ENCODE measurements around the gene TRAPPC6A. TPM values are rescaled to one million over a fixed set of nuclear protein-coding genes. Genes with fewer than 3 reads are reported as not detected.

TRAPPC6A gene
- total and polyA plus RNA-seq, 9 of the 15 experiments (the other 6 are each of a cell fraction or from before 2014, with no cell fraction given), result 0.82 to 23.6 (median 11.6) TPM

GRCh38 chr19:45178262-45179071 is 430 bp upstream of the TRAPPC6A start, which contains the start of gene BLOC1S3 (continued):
- TF ChIP-seq TOE1 (IDR thresholded peaks at IDR 0.05; ENCODE audit: borderline replicate concordance) (peak; percentile 98), TOE1 (CRISPR knock-in tag; IDR thresholded peaks at IDR 0.05; ENCODE audit: borderline replicate concordance, low read depth) (no peak), ZNF212 (CRISPR knock-in tag; IDR thresholded peaks at IDR 0.05) (no peak), KDM4B (IDR thresholded peaks at IDR 0.05; ENCODE audit: borderline replicate concordance in 2 of 2, low read depth in 1 of 2) (no peak), ZNF124 (CRISPR knock-in tag; IDR thresholded peaks at IDR 0.05) (no peak), SOX6 (IDR thresholded peaks at IDR 0.05) (peak; percentile 48; the same call in 1 of the 2 replicates), SUPT5H (IDR thresholded peaks at IDR 0.05) (peak; percentile 72), KLF1 (tag; IDR thresholded peaks at IDR 0.05) (no peak), FOXO4 (CRISPR knock-in tag; IDR thresholded peaks at IDR 0.05) (no peak), ZNF695 (CRISPR knock-in tag; IDR thresholded peaks at IDR 0.05) (no peak), ILF3 (IDR thresholded peaks at IDR 0.05; ENCODE audit: borderline replicate concordance) (no peak), ID3 (CRISPR knock-in tag; IDR thresholded peaks at IDR 0.05) (no peak), ID3 (tag; IDR thresholded peaks at IDR 0.05) (no peak; the same call in 1 of the 2 replicates), CBFB (CRISPR knock-in tag; IDR thresholded peaks at IDR 0.05) (no peak), ETV5 (CRISPR knock-in tag; IDR thresholded peaks at IDR 0.05; ENCODE audit: low read depth) (0 out of 2 replicates have a peak, but pooled peaks have one; percentile 15), CHD1 (IDR thresholded peaks at IDR 0.05; ENCODE audit: low read length) (no peak), SMAD4 (CRISPR knock-in tag; conservative IDR thresholded peaks at IDR 0.05) (no peak), ZNF780A (CRISPR knock-in tag; IDR thresholded peaks at IDR 0.05) (no peak), ZNF445 (CRISPR knock-in tag; IDR thresholded peaks at IDR 0.05; ENCODE audit: low read depth) (no peak), GTF2A2 (tag; IDR thresholded peaks at IDR 0.05) (no peak), TFE3 (CRISPR knock-in tag; IDR thresholded peaks at IDR 0.05) (peak; percentile 96), ZFPM2 (CRISPR knock-in tag; IDR thresholded peaks at IDR 0.05) (peak; percentile 68; the same call in 1 of the 2 replicates), ZSCAN32 (CRISPR knock-in tag; IDR thresholded peaks at IDR 0.05) (no peak), RBM15 (IDR thresholded peaks at IDR 0.05; ENCODE audit: insufficient read depth, low read length) (no peak), MTA2 (IDR thresholded peaks at IDR 0.05; ENCODE audit: low read depth) (no peak), PHF21A (IDR thresholded peaks at IDR 0.05; ENCODE audit: borderline replicate concordance, low read depth) (no peak), KLF10 (CRISPR knock-in tag; IDR thresholded peaks at IDR 0.05) (no peak), U2AF1 (optimal IDR thresholded peaks at IDR 0.05; ENCODE audit: low read depth, low read length) (no peak)

All from K562 (cell line).